Measurements from ENCODE around the gene HMX1. TPM values are rescaled to one million over a fixed set of nuclear protein-coding genes. Genes with fewer than 3 reads are reported as not detected.

Gene HMX1
- total and polyA plus RNA-seq, 9 donors = not detected

GRCh38 chr4:8850830-8851188, 20.8 kb downstream of the HMX1 start:
- Histone ChIP-seq H3K36me3 (no peaks in the 10 kb centered on the region), H3K27me3 (no peaks in the 10 kb centered on the region), H3K27ac (no peak overlapping the region), H3K4me1 (ENCODE audit: insufficient read depth) (no peaks in the 10 kb centered on the region), H3K4me3 (no peak overlapping the region), H3K9me3 (peaks cover 0 to 10% of the 10 kb centered on the region in 2 donors)
- no peak for TF ChIP-seq CTCF (IDR thresholded peaks at IDR 0.05)
- no peak for TF ChIP-seq EP300 (IDR thresholded peaks at IDR 0.05)
- no peak for TF ChIP-seq POLR2A (IDR thresholded peaks at IDR 0.05)
- DNase-seq = no peak
- intact Hi-C loops (cut with DNase I) = no loop called here
- WGBS, 3 donors = 64 to 74% (median 69%) methylated on average over 8 of the region's 8 CpGs

DNA sequence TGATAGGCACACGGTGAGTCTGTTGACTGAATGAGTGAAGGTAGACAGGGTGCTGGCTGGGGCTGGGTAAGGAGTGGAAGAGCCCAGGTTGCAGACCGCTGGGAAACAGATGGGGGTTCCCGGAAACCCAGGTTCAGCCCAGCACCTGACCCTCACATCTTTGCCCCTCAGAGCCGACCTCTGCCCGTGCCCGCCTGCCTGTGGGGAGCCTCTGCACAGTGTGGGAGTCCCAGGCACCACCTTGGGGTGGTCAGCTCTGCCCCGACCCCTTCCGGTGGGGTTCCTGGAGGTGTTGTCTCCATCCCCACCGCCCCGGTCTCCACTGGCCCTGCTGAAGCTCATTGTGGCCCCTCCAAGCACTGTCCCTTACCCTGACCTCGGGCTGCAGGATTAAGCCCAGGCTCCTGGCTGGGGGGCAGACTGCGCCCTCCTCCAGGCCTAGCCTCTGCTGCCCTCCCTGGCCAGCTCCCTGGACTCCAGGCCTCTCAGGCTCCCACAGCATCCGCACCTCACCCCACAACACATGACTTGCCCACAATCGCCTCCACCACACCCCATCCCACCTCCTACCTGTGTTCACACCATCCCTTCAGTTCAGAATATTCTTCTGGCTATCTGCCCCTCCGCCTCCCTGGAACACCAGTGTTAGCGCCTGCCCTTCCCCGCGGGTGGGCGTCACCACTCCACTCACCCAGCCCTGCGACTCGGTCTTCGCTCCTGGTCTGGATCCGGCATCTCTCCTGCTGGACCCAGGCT, 21.4 kb downstream of the HMX1 start:
- Histone ChIP-seq H3K9me3 (peaks cover 0 to 10% of the 10 kb centered on the region in 2 donors), H3K4me3 (no peak overlapping the region), H3K27me3 (no peaks in the 10 kb centered on the region), H3K27ac (no peak overlapping the region), H3K4me1 (ENCODE audit: insufficient read depth) (no peaks in the 10 kb centered on the region), H3K36me3 (no peaks in the 10 kb centered on the region)
- no peak for DNase-seq
- TF ChIP-seq CTCF (IDR thresholded peaks at IDR 0.05) (no peak), POLR2A (IDR thresholded peaks at IDR 0.05) (no peak), EP300 (IDR thresholded peaks at IDR 0.05) (no peak)
- 81 to 86% (median 84%) methylated on average over 23 of the region's 23 CpGs for WGBS, 3 donors
- intact Hi-C loops (cut with DNase I) = no loop called here

GRCh38 chr4:8849266-8850073, 22.2 kb downstream of the HMX1 start:
- peak in 1 of 5 donors; percentile 22 for DNase-seq
- H3K9me3 ChIP-seq = peaks cover 0 to 10% of the 10 kb centered on the region in 2 donors
- intact Hi-C loops (cut with DNase I) = no loop called here
- no peak overlapping the region for H3K4me3 ChIP-seq
- no peaks in the 10 kb centered on the region for H3K4me1 ChIP-seq (ENCODE audit: insufficient read depth)
- H3K27ac ChIP-seq = no peak overlapping the region
- 52 to 62% (median 61%) methylated on average over 18 of the region's 18 CpGs for WGBS, 3 donors
- H3K36me3 ChIP-seq = no peaks in the 10 kb centered on the region
- TF ChIP-seq CTCF (IDR thresholded peaks at IDR 0.05) (no peak), EP300 (IDR thresholded peaks at IDR 0.05) (no peak), POLR2A (IDR thresholded peaks at IDR 0.05) (no peak)
- no peaks in the 10 kb centered on the region for H3K27me3 ChIP-seq

GRCh38 chr4:8848507-8849265, 23.0 kb downstream of the HMX1 start:
- intact Hi-C loops (cut with DNase I) = no loop called here
- peak in 2 of 5 donors; percentile 3 to 7 for DNase-seq
- 44 to 54% (median 47%) methylated on average over 12 to 14 of the region's 14 CpGs for WGBS, 3 donors
- peaks cover 0 to 10% of the 10 kb centered on the region in 2 donors for H3K9me3 ChIP-seq
- TF ChIP-seq CTCF (IDR thresholded peaks at IDR 0.05) (no peak), POLR2A (IDR thresholded peaks at IDR 0.05) (no peak), EP300 (IDR thresholded peaks at IDR 0.05) (no peak)
- no peaks in the 10 kb centered on the region for H3K36me3 ChIP-seq
- no peaks in the 10 kb centered on the region for H3K4me1 ChIP-seq (ENCODE audit: insufficient read depth)
- no peak overlapping the region for H3K27ac ChIP-seq
- H3K27me3 ChIP-seq = no peaks in the 10 kb centered on the region
- no peak overlapping the region for H3K4me3 ChIP-seq
